Esophagus muscularis mucosa (tissue), 4 donors: ENCODE data around the gene SLC13A3. TPM values are rescaled to one million over a fixed set of nuclear protein-coding genes. Genes with fewer than 3 reads are reported as not detected.

Experiments used
- DNase-seq: peaks from one replicate; pipeline ENCODE4 v3.0.0-alpha.2; 2017; ENCODE audit errors: extremely low spot score
- H3K27ac ChIP-seq, 4 donors: fragments of 200-600 bp; sonication (generic); replicated peaks in 1 of 4; 1 replicate in 3 of 4; 2 replicates in 1 of 4; pipeline ENCODE4 v1.5.1; 2016 to 2019; ENCODE audit warnings: mild to moderate bottlenecking in 1 of 4
- H3K27me3 ChIP-seq, 4 donors: fragments of 200-600 bp; sonication (generic); one replicate each; pipeline versions ENCODE4 v1.5.1 to v1.6.0; 2016 to 2019
- H3K36me3 ChIP-seq, 4 donors: fragments of 200-600 bp; sonication (generic); one replicate each; pipeline ENCODE4 v1.5.1; 2016 to 2019
- H3K4me1 ChIP-seq, 4 donors: fragments of 200-600 bp; sonication (generic); one replicate each; pipeline ENCODE4 v1.5.1; 2016 to 2019
- H3K4me3 ChIP-seq, 4 donors: fragments of 200-600 bp; sonication (generic); 1 replicate in 2 of 4; 2 replicates in 2 of 4; pipeline ENCODE4 v1.5.1; 2016 to 2019; ENCODE audit warnings: mild to moderate bottlenecking in 4 of 4, moderate library complexity in 1 of 4
- H3K9me3 ChIP-seq, 4 donors: fragments of 200-600 bp; sonication (generic); 1 replicate in 3 of 4; 2 replicates in 1 of 4; pipeline ENCODE4 v1.5.1; 2016 to 2019
- EP300 ChIP-seq: sonication (generic); formaldehyde crosslinking; IDR thresholded peaks from one replicate; pipeline ENCODE4 v1.6.1; 2017; ENCODE audit warnings: antibody characterized with exemption
- POLR2A ChIP-seq: fragments of 450-650 bp; IDR thresholded peaks from one replicate; pipeline ENCODE4 v1.6.1; 2017; ENCODE audit warnings: antibody characterized with exemption, moderate library complexity, mild to moderate bottlenecking, low read depth
- POLR2AphosphoS5 ChIP-seq, 2 donors: sonication (generic); formaldehyde crosslinking; IDR thresholded peaks; one replicate each; pipeline ENCODE4 v1.6.1; 2017; ENCODE audit warnings: antibody characterized with exemption in 2 of 2
- WGBS: methylation state at CpG from one replicate; pipeline ENCODE4 v1.1.5; 2018; 5-methylcytosine and 5-hydroxymethylcytosine counted together
- intact Hi-C: fragments of 100-400 bp; cut with DNase I; formaldehyde crosslinking; loops from one replicate; pipeline ENCODE4 v1.15.1; 2023
- total RNA-seq, 4 donors: library from RNA; depleted of rRNA; stranded (reverse); fragments of >200 nt; gene quantifications; one replicate each; pipeline versions ENCODE4 v1.1.0 to v1.2.1, GENCODE V29; 2016
- TF ChIP-seq, protein P1 (sequence below), 3 experiments: fragments of 200-600 bp in 2 of 3; fragments of 450-650 bp in 1 of 3; sonication (generic) in 2 of 3; IDR thresholded peaks; one replicate each; pipeline ENCODE4 v1.5.1; 2017 to 2019; ENCODE audit warnings: antibody characterized with exemption in 3 of 3, mild to moderate bottlenecking in 2 of 3, moderate library complexity in 1 of 3

SLC13A3 gene
- total RNA-seq, 4 donors from 2014 or later, result 0.42 to 0.66 (median 0.61) TPM

DNA sequence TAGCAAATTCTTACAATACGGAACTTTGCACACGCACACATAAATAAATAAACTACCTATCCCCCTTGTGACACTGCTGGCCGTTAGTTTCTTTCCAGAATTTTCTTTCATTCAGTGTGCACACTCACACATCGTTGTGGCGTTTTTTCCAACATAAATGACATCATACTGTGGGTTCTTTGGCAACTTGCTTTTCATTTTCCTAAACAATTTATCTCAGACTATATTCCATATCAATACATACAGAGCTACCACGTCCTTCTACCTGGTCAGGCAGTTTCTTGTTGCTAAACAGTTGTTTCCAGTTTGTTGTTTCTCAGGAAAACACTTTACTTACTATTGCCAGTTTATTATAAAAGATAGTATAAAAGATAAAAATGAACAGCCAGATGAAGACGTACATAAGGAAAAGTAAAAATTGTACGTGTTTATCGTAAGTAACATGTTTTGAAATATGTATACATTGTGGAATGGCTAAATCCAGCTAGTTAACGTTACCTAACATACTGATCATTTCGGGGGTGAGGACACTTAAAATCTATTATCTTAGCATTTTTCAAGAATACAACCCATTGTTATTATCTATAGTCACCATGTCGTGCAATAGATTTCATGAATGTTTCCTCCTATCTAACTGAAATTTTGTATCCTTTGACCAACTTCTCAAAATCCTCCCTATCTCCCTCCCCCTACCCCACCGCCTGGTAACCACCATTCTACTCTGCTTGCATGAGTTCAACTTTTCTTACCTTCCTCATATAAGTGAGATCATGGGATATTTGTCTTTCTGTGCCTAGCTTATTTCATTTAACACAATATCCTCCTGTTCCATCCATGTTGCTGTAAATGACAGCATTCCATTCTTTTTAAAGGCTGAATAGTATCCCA, 39.2 kb upstream of the SLC13A3 start:
- 56% methylated on average over 13 of the region's 13 CpGs for WGBS
- intact Hi-C loops, result no loop called here
- Histone ChIP-seq H3K4me1 (peaks cover 19 to 35% (median 31%) of the 10 kb centered on the region in 4 donors), H3K27me3 (no peaks in the 10 kb centered on the region), H3K4me3 (peak overlapping the region; percentile 70 to 93 (median 88)), H3K9me3 (no peaks in the 10 kb centered on the region), H3K27ac (peak overlapping the region; percentile 94 to 99 (median 97)), H3K36me3 (peaks cover 0 to 15% (median 11%) of the 10 kb centered on the region in 4 donors)
- no peak for DNase-seq
- TF ChIP-seq POLR2AphosphoS5 (IDR thresholded peaks at IDR 0.05) (no peak), POLR2A (no peak), EP300 (no peak)
- TF ChIP-seq, protein P1, sequence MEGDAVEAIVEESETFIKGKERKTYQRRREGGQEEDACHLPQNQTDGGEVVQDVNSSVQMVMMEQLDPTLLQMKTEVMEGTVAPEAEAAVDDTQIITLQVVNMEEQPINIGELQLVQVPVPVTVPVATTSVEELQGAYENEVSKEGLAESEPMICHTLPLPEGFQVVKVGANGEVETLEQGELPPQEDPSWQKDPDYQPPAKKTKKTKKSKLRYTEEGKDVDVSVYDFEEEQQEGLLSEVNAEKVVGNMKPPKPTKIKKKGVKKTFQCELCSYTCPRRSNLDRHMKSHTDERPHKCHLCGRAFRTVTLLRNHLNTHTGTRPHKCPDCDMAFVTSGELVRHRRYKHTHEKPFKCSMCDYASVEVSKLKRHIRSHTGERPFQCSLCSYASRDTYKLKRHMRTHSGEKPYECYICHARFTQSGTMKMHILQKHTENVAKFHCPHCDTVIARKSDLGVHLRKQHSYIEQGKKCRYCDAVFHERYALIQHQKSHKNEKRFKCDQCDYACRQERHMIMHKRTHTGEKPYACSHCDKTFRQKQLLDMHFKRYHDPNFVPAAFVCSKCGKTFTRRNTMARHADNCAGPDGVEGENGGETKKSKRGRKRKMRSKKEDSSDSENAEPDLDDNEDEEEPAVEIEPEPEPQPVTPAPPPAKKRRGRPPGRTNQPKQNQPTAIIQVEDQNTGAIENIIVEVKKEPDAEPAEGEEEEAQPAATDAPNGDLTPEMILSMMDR (IDR thresholded peaks at IDR 0.05), result no peak

DNA sequence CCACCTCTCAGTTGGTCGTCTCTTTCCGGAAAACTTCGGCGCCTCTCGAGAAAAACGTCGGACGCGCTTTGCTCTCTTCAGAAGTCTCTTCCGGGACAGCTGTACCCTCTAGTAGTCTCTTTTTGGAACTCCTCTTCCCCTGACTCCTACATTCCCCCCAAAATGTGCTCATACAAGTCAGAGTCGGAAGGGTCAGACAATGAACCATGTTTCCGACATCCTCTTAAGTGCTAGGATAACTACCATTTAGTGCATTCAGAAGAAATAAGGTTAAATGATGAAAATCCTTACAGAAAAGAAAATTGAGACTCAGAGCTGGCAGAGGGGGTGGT, 38.5 kb upstream of the SLC13A3 start:
- H3K27ac ChIP-seq, result peak overlapping the region; percentile 94 to 99 (median 97)
- no peaks in the 10 kb centered on the region for H3K27me3 ChIP-seq
- no peak for DNase-seq
- TF ChIP-seq POLR2A, result no peak
- peak in 1 of 2 donors; percentile 67 for TF ChIP-seq POLR2AphosphoS5 (IDR thresholded peaks at IDR 0.05)
- peaks cover 0 to 18% (median 12%) of the 10 kb centered on the region in 4 donors for H3K36me3 ChIP-seq
- H3K9me3 ChIP-seq, result no peaks in the 10 kb centered on the region
- intact Hi-C loops, result no loop called here
- peaks cover 19 to 42% (median 36%) of the 10 kb centered on the region in 4 donors for H3K4me1 ChIP-seq
- 0% methylated on average over 12 of the region's 12 CpGs for WGBS
- H3K4me3 ChIP-seq, result peak overlapping the region; percentile 70 to 93 (median 88)

DNA sequence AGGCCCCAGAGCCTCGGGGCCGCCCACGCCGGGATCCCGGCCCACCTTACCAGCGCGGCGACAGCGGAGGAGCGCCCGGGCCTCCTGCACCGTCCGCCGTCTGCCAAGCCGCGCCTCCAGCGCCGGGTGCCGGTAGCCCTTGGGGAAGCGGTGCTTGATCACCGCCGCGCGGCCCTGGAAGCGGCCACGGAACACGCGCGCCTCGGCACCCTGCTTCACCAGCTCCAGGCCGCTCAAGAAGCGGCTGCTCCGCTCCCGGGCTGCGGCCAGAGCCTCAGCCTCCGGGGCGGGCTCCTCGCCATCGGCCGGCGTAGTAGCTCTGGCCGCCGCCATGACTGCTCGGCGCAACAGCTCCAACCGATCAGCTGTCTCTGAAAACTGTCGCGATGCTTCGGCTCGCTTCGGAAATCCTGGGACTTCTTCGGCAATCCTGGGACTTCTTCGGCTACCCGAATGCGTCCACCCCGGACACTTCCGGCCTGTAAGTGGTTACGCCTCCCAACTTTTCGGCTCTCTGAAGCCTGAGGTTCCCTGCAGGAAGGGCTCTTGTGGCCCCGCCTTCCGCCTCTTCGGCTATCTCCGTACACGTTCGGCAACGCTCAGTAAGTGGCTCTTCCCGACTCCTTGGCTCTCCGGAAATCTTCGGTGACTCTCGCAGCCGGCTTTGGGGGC, 38.0 kb upstream of the SLC13A3 start, which contains the start of gene TP53RK:
TSS of gene TP53RK (minus strand) at position 363 of the 672 bp plus-strand sequence. CDS start at position 333, 30 bp downstream.
- intact Hi-C loops, result no loop called here
- Histone ChIP-seq H3K4me1 (peaks cover 19 to 47% (median 41%) of the 10 kb centered on the region in 4 donors), H3K36me3 (peaks cover 0 to 18% (median 12%) of the 10 kb centered on the region in 4 donors), H3K9me3 (no peaks in the 10 kb centered on the region), H3K27me3 (no peaks in the 10 kb centered on the region), H3K27ac (peak within 1 kb of the TSS; percentile 94 to 99 (median 97)), H3K4me3 (peak within 1 kb of the TSS; percentile 70 to 93 (median 88))
- WGBS, result under 1% methylated on average over 41 of the region's 71 CpGs
- DNase-seq, result peak; percentile 99
- TF ChIP-seq, protein P1 (IDR thresholded peaks at IDR 0.05), result peak; percentile 23 to 57 (median 23)
- TF ChIP-seq EP300 (no peak), POLR2A (peak; percentile 62), POLR2AphosphoS5 (IDR thresholded peaks at IDR 0.05) (peak; percentile 89 to 92)

DNA sequence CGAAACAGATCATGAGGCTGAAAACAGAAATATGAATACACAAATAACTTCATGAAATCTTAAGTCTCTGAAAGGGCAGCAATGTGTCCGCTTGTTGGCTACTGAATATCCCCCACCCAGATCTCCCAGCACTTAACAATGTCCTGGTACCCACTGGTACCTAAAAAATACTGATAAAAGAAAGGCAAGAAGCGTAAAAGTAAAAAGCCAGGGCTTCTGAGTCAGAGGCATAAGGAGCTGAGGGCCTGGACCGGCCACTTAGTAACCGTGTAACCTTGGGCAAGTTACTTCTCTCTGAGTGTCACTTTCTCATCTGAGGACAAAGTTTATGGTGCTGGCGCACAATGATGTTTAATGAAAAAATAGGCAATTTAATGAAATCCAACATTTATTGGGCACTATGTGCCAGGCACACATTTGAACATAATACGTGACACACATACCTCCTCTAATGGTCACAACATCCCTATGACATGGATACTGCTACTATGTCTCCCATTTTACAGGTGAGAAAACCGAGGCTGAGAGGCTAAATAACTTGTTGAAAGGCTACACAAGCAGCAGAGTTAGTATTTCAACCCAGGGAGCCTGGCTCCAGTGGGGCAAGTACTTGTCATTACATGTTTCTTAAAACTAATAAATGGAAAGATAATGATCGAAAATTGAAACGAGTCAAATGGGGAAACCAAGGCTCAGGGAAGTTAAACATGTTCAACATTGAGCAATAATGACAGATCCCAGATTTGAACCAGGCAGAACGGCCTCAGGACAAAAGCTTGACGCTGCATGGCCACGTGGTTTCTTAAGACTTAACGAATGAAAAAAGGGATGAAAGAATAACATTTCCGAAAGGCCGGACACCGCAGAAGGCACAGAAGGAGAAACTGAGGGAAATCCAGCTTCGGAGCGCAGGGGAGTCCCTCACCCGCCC, 37.2 kb upstream of the SLC13A3 start:
- Histone ChIP-seq H3K4me3 (peak overlapping the region; percentile 70 to 93 (median 88)), H3K27ac (peak overlapping the region; percentile 94 to 99 (median 97)), H3K4me1 (peaks cover 22 to 53% (median 49%) of the 10 kb centered on the region in 4 donors), H3K9me3 (no peaks in the 10 kb centered on the region), H3K27me3 (no peaks in the 10 kb centered on the region), H3K36me3 (peaks cover 0 to 18% (median 12%) of the 10 kb centered on the region in 4 donors)
- intact Hi-C loops, result no loop called here
- DNase-seq, result no peak
- WGBS, result 18% methylated on average over 20 of the region's 20 CpGs
- no peak for TF ChIP-seq POLR2A
- TF ChIP-seq, protein P1 (IDR thresholded peaks at IDR 0.05), result no peak
- TF ChIP-seq EP300, result no peak
